OCI-LY1 (cell line): ENCODE data around the gene ERICH6.

Source experiments
- H2AFZ ChIP-seq: fragments of 200-600 bp; sonication (generic), shearing (Covaris generic); 2 replicates; pipeline ENCODE4 v1.6.0; 2014; ENCODE audit warnings: antibody characterized with exemption, mild to moderate bottlenecking, low read length
- H3F3A ChIP-seq: fragments of 200-600 bp; sonication (generic), shearing (Covaris generic); 2 replicates; pipeline ENCODE4 v1.6.0; 2014; ENCODE audit warnings: mild to moderate bottlenecking, antibody characterized with exemption, low read length, moderate library complexity; ENCODE audit not compliant: insufficient read depth
- H3K27ac ChIP-seq: fragments of 200-600 bp; sonication (generic); 2 replicates; pipeline ENCODE4 v1.5.1; 2014; ENCODE audit warnings: low read length, mixed run types, mild to moderate bottlenecking, low read depth; ENCODE audit not compliant: poor library complexity, severe bottlenecking
- H3K27me3 ChIP-seq: fragments of 200-600 bp; sonication (generic); 2 replicates; pipeline ENCODE4 v1.6.0; 2014; ENCODE audit warnings: antibody characterized with exemption, mild to moderate bottlenecking, low read length, moderate library complexity; ENCODE audit not compliant: insufficient read depth
- H3K36me3 ChIP-seq: fragments of 200-600 bp; sonication (generic); 2 replicates; pipeline ENCODE4 v1.6.1; 2014; ENCODE audit warnings: mild to moderate bottlenecking, antibody characterized with exemption, low read length, moderate library complexity, mixed read lengths; ENCODE audit not compliant: insufficient read depth
- H3K4me1 ChIP-seq: fragments of 200-600 bp; sonication (generic); 2 replicates; pipeline ENCODE4 v1.5.1; 2014; ENCODE audit warnings: mild to moderate bottlenecking, low read length, moderate library complexity; ENCODE audit not compliant: insufficient read depth, severe bottlenecking
- H3K4me2 ChIP-seq: fragments of 200-600 bp; sonication (generic), shearing (Covaris generic); 2 replicates; pipeline ENCODE4 v1.6.1; 2014; ENCODE audit warnings: low read length
- H3K4me3 ChIP-seq: fragments of 200-600 bp; sonication (generic); 2 replicates; pipeline ENCODE4 v1.5.1; 2014; ENCODE audit warnings: low read length, low read depth, mild to moderate bottlenecking, mixed read lengths; ENCODE audit not compliant: poor library complexity, severe bottlenecking
- H3K79me2 ChIP-seq: fragments of 200-600 bp; shearing (Covaris generic); 2 replicates; pipeline ENCODE4 v1.6.1; 2016; ENCODE audit warnings: mixed run types, low read length, mixed read lengths; ENCODE audit not compliant: insufficient read depth
- H3K9ac ChIP-seq: fragments of 200-600 bp; sonication (generic), shearing (Covaris generic); 2 replicates; pipeline ENCODE4 v1.6.1; 2014; ENCODE audit warnings: mild to moderate bottlenecking, low read length, mixed read lengths
- H3K9me2 ChIP-seq: fragments of 200-600 bp; sonication (generic), shearing (Covaris generic); 2 replicates; pipeline ENCODE4 v1.6.1; 2014; ENCODE audit warnings: low read depth, mild to moderate bottlenecking, low read length, mixed read lengths
- H3K9me3 ChIP-seq: fragments of 200-600 bp; shearing (Covaris generic); 2 replicates; pipeline ENCODE4 v1.6.1; 2014; ENCODE audit warnings: low read length, mixed read lengths
- H4K20me1 ChIP-seq: fragments of 200-600 bp; sonication (generic), shearing (Covaris generic); 2 replicates; pipeline ENCODE4 v1.6.0; 2016; ENCODE audit warnings: mild to moderate bottlenecking, low read length; ENCODE audit not compliant: insufficient read depth
- EZH2 ChIP-seq: fragments of 200-600 bp; sonication (generic), shearing (Covaris generic); IDR thresholded peaks from 2 replicates; pipeline ENCODE4 v1.8.0; 2017; ENCODE audit warnings: borderline replicate concordance, mixed run types, mild to moderate bottlenecking, antibody characterized with exemption, low read length, moderate library complexity, mixed read lengths
- TF ChIP-seq, protein P1 (sequence below): fragments of 200-600 bp; sonication (generic), shearing (Covaris generic); IDR thresholded peaks from 2 replicates; pipeline ENCODE4 v1.5.1; 2017; ENCODE audit warnings: mild to moderate bottlenecking, antibody characterized with exemption, low read length, moderate library complexity, mixed read lengths

The ERICH6 gene

DNA sequence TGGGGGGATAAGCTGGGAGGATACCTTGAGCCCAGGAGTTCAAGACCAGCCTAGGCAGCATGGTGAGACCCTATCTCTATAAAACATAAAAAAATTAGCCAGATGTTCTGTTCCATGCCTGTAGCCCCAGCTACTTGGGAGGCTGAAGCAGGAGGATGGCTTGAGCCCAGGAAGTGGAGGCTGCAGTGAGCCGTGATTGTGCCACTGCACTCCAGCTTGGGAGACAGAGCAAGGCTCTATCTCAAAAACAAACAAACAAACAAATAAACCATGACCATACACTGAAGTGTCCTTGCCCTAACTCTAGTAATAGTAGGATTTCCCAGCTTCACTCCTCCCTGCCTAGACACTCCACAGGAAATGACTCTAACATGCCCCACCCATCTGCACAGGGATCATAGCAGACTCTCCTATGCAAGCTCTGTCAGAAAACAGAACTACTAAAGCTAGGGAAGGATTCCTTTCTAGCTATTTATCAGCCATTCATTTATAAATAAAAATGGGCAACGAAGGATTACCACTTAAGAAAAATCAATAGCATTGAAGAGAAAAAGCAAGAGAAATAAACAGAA lies 4.6 kb downstream of the ERICH6 start:
- Histone ChIP-seq H3K4me2 (no peak overlapping the region), H3K36me3 (no peaks in the 10 kb centered on the region), H3K4me1 (peaks cover 8% of the 10 kb centered on the region), H3F3A (no peaks in the 10 kb centered on the region), H4K20me1 (no peaks in the 10 kb centered on the region), H3K4me3 (no peak overlapping the region), H2AFZ (no peak overlapping the region), H3K27me3 (no peaks in the 10 kb centered on the region), H3K9me2 (no peaks in the 10 kb centered on the region), H3K79me2 (no peaks in the 10 kb centered on the region), H3K9me3 (peaks cover 2% of the 10 kb centered on the region; the same call in 1 of the 2 replicates), H3K27ac (no peak overlapping the region), H3K9ac (no peak overlapping the region)
- TF ChIP-seq, protein P1, sequence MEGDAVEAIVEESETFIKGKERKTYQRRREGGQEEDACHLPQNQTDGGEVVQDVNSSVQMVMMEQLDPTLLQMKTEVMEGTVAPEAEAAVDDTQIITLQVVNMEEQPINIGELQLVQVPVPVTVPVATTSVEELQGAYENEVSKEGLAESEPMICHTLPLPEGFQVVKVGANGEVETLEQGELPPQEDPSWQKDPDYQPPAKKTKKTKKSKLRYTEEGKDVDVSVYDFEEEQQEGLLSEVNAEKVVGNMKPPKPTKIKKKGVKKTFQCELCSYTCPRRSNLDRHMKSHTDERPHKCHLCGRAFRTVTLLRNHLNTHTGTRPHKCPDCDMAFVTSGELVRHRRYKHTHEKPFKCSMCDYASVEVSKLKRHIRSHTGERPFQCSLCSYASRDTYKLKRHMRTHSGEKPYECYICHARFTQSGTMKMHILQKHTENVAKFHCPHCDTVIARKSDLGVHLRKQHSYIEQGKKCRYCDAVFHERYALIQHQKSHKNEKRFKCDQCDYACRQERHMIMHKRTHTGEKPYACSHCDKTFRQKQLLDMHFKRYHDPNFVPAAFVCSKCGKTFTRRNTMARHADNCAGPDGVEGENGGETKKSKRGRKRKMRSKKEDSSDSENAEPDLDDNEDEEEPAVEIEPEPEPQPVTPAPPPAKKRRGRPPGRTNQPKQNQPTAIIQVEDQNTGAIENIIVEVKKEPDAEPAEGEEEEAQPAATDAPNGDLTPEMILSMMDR, result no peak
- no peak for TF ChIP-seq EZH2

DNA sequence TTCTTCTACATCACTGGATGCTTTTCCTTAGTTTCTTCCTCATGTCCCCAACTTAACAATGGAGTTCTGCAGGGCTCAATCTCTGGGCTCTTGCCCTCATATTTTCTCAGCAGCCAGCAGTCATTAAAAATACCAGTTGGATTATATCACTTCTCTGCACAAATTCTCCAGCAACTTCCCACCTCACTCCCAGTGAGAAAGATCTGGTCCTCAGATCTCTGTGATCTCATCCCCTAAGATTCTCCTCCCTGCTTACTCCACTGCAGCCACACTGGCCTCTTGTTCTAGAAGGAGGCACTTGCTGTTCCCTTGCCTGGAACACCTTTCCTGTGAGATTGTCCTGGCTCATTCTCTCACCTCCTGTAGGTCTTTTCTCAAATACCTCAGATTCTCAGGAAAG lies 6.1 kb downstream of the ERICH6 start:
- Histone ChIP-seq H3K79me2 (no peaks in the 10 kb centered on the region), H3K9me2 (no peaks in the 10 kb centered on the region), H3K9me3 (peaks cover 12% of the 10 kb centered on the region), H4K20me1 (no peaks in the 10 kb centered on the region), H3K4me3 (no peak overlapping the region), H3K4me2 (no peak overlapping the region), H3F3A (no peaks in the 10 kb centered on the region), H3K36me3 (no peaks in the 10 kb centered on the region), H3K27me3 (no peaks in the 10 kb centered on the region), H2AFZ (no peak overlapping the region), H3K4me1 (no peaks in the 10 kb centered on the region), H3K9ac (no peak overlapping the region), H3K27ac (no peak overlapping the region)
- TF ChIP-seq, protein P1, result no peak
- TF ChIP-seq EZH2, result no peak

DNA sequence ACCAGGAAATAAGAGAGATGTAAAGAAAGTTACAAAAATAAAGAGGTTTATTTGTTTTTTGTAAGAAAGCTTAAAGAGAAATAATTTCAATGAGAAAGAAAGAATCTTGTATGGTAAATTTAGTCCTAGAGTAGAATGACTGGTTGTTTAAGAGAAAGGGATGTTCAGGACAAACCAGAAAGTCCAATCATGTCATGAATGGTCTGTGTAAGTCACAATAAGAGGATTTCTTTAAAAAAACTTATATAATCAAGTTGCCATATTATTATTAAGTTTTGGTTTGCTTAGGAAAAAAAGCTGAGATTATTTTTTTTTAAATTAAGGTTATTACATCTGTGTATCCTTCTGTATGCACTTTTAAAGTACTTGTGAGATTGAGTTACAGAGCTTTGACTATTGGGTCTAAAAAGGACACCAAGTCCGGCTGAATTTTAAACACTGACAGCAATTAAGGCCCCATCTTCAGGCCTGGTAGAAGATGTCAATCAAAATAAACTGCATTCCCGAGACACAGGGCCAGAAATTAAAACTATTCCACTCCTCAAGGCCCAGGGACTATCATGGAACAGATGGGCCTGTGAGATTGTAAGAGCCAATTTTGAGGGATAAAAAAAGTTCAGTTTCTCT lies 12.2 kb downstream of the ERICH6 start:
- no peak for TF ChIP-seq EZH2
- TF ChIP-seq, protein P1, result no peak
- no peaks in the 10 kb centered on the region for H3K36me3 ChIP-seq
- no peak overlapping the region for H3K9ac ChIP-seq
- H2AFZ ChIP-seq, result no peak overlapping the region
- no peak overlapping the region for H3K4me3 ChIP-seq
- H3K4me1 ChIP-seq, result no peaks in the 10 kb centered on the region
- no peak overlapping the region for H3K4me2 ChIP-seq
- no peaks in the 10 kb centered on the region for H3K9me2 ChIP-seq
- no peaks in the 10 kb centered on the region for H4K20me1 ChIP-seq
- H3K9me3 ChIP-seq, result peaks cover 30% of the 10 kb centered on the region
- no peak overlapping the region for H3K27ac ChIP-seq
- no peaks in the 10 kb centered on the region for H3F3A ChIP-seq
- no peaks in the 10 kb centered on the region for H3K79me2 ChIP-seq
- H3K27me3 ChIP-seq, result no peaks in the 10 kb centered on the region
